Neural progenitor cell (in vitro differentiated cells): ENCODE results near the gene GPATCH11.

Experiments used
- EZH2 ChIP-seq: fragments of 200-600 bp; sonication (generic); IDR thresholded peaks from 2 replicates; pipeline ENCODE4 v1.6.1; 2017; ENCODE audit warnings: antibody characterized with exemption, mild to moderate bottlenecking, moderate library complexity
- TF ChIP-seq, protein P1 (sequence below): fragments of 200-600 bp; sonication (generic); IDR thresholded peaks from 2 replicates; pipeline ENCODE4 v1.5.1; 2017; ENCODE audit warnings: antibody characterized with exemption, mild to moderate bottlenecking

DNA sequence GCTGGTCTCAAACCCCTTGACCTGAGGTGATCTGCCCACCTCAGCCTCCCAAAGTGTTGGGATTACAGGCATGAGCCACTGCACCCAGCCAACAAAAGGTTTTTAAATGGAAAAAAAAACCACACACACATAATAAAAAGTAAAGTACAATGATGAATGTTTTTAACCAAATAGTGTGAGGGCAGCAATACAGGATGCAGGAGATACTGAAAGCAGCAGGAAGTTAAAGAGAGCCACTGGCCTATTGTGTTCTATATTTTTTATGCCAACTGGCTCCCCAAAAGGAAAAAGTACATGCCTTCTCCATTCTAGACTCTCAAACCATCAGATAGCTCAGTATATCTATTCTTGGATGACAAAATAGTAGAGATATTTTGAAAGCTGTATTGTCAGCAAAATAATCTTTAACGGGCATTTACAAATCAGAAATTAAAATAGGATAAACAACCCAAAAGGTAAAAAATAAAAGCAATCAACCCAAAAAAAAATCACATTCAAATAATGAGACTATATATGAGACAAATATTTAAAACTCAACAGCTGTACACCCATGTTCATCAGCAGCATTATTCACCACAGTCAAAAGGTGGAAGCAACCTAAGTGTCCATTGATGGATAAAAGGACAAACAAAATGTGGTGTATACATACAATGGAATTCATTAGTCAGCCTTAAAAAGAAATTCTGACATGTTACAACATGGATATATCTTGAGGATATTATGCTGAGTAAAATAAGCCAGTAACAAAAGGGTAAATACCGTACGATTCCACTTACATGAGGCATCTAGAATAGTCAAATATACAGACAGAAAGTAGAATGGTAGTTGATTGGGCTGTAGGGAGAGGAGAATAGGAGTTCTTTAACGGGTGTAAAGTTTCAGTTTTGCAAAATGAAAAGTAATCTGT is 26.2 kb downstream of the GPATCH11 start:
- no peak for TF ChIP-seq EZH2
- TF ChIP-seq, protein P1, sequence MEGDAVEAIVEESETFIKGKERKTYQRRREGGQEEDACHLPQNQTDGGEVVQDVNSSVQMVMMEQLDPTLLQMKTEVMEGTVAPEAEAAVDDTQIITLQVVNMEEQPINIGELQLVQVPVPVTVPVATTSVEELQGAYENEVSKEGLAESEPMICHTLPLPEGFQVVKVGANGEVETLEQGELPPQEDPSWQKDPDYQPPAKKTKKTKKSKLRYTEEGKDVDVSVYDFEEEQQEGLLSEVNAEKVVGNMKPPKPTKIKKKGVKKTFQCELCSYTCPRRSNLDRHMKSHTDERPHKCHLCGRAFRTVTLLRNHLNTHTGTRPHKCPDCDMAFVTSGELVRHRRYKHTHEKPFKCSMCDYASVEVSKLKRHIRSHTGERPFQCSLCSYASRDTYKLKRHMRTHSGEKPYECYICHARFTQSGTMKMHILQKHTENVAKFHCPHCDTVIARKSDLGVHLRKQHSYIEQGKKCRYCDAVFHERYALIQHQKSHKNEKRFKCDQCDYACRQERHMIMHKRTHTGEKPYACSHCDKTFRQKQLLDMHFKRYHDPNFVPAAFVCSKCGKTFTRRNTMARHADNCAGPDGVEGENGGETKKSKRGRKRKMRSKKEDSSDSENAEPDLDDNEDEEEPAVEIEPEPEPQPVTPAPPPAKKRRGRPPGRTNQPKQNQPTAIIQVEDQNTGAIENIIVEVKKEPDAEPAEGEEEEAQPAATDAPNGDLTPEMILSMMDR, result no peak
